Thoracic aorta (tissue), 2 donors: Measurements from ENCODE around the gene ACKR2. TPM values are rescaled to one million over a fixed set of nuclear protein-coding genes. Genes with fewer than 3 reads are reported as not detected.

Experiments
- ATAC-seq: fragments of 150-250 bp; one replicate; pipeline ENCODE4 v1.8.0; 2017; ENCODE audit warnings: low read depth; ENCODE audit not compliant: insufficient number of reproducible peaks, low FRiP score
- DNase-seq: peaks from one replicate; pipeline ENCODE4 v3.0.0-alpha.2; 2020; ENCODE audit warnings: low spot score
- H3K27ac ChIP-seq, 2 donors: fragments of 200-600 bp; sonication (generic); 1 replicate in 1 of 2; 2 replicates in 1 of 2; pipeline ENCODE4 v1.5.1; 2016; ENCODE audit warnings: mild to moderate bottlenecking in 2 of 2, moderate library complexity in 2 of 2
- H3K27me3 ChIP-seq: fragments of 200-600 bp; sonication (generic); replicated peaks from 2 replicates; pipeline ENCODE4 v1.6.0; 2016; ENCODE audit warnings: mild to moderate bottlenecking; ENCODE audit not compliant: insufficient read depth
- H3K36me3 ChIP-seq: fragments of 200-600 bp; sonication (generic); one replicate; pipeline ENCODE4 v1.5.1; 2016
- H3K4me1 ChIP-seq, 2 donors: fragments of 200-600 bp; sonication (generic); 1 replicate in 1 of 2; 2 replicates in 1 of 2; pipeline versions ENCODE4 v1.5.1 to v1.6.0; 2016; ENCODE audit warnings: low read depth in 2 of 2, mild to moderate bottlenecking in 1 of 2; ENCODE audit not compliant: control insufficient read depth in 1 of 2
- H3K4me3 ChIP-seq: fragments of 200-600 bp; sonication (generic); 2 replicates; pipeline ENCODE4 v1.5.1; 2016; ENCODE audit warnings: mild to moderate bottlenecking
- H3K9me3 ChIP-seq: fragments of 200-600 bp; sonication (generic); 2 replicates; pipeline ENCODE4 v1.5.1; 2016
- total RNA-seq, 2 donors: library from RNA; depleted of rRNA; stranded (reverse); fragments of >200 nt; gene quantifications; one replicate each; pipeline versions ENCODE4 v1.1.0 to v1.2.3, GENCODE V29; 2016
- TF ChIP-seq, protein P1 (sequence below): fragments of 200-600 bp; sonication (generic); IDR thresholded peaks from one replicate; pipeline ENCODE4 v1.5.1; 2019; ENCODE audit warnings: antibody characterized with exemption

ACKR2 gene
- total RNA-seq, 2 donors from 2014 or later = 10.0 to 11.9 TPM

DNA sequence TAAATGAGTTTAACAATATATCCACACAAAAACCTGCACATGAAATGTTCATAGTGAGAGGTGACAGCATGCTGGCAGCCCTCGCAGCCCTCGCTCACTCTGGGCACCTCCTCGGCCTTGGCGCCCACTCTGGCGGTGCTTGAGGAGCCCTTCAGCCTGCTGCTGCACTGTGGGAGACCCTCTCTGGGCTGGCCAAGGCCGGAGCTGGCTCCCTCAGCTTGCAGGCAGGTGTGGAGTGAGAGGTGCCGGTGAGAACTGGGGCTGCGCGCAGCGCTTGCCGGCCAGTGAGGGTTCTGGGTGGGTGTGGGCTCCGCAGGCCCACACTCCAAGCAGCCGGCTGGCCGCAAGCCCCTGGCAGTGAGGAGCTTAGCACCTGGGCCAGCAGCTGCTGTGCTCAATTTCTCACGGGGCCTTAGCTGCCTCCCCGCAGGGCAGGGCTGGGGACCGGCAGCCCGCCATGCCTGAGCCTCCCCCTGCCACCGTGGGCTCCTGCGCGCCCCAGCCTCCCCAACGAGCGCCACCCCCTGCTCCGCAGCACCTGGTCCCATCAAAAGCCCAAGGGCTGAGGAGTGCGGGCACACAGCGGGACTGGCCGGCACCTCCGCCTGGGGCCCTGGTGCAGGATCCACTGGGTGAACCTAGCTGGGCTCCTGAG, 39.6 kb upstream of the ACKR2 start:
- ATAC-seq (no peak), DNase-seq (no peak)
- no peak overlapping the region for H3K4me3 ChIP-seq
- peaks cover 0 to 19% of the 10 kb centered on the region in 2 donors for H3K4me1 ChIP-seq
- H3K27me3 ChIP-seq = no peaks in the 10 kb centered on the region
- H3K36me3 ChIP-seq = no peaks in the 10 kb centered on the region
- TF ChIP-seq, protein P1, sequence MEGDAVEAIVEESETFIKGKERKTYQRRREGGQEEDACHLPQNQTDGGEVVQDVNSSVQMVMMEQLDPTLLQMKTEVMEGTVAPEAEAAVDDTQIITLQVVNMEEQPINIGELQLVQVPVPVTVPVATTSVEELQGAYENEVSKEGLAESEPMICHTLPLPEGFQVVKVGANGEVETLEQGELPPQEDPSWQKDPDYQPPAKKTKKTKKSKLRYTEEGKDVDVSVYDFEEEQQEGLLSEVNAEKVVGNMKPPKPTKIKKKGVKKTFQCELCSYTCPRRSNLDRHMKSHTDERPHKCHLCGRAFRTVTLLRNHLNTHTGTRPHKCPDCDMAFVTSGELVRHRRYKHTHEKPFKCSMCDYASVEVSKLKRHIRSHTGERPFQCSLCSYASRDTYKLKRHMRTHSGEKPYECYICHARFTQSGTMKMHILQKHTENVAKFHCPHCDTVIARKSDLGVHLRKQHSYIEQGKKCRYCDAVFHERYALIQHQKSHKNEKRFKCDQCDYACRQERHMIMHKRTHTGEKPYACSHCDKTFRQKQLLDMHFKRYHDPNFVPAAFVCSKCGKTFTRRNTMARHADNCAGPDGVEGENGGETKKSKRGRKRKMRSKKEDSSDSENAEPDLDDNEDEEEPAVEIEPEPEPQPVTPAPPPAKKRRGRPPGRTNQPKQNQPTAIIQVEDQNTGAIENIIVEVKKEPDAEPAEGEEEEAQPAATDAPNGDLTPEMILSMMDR = no peak
- H3K27ac ChIP-seq = no peak overlapping the region
- no peaks in the 10 kb centered on the region for H3K9me3 ChIP-seq

DNA sequence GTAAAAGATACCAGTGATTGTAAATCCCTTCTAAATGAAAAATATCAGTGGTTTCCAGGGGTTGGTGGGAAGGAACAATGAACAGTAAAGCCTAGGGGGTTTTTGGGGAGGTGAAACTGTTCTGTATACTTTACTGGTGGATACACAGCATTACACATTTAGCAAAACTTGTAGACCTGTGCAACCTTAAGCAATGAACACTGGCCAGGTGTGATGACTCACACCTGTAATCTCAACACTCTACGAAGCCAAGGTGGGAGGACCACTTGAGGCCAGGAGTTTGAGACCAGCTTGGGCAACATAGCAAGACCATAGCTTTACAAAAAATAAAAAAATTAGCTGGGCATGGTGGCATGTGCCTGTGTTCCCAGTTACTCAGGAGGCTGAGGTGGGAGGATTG, 38.0 kb upstream of the ACKR2 start:
- Histone ChIP-seq H3K4me1 (peaks cover 0 to 19% of the 10 kb centered on the region in 2 donors), H3K27ac (no peak overlapping the region), H3K27me3 (no peaks in the 10 kb centered on the region), H3K4me3 (no peak overlapping the region), H3K9me3 (no peaks in the 10 kb centered on the region), H3K36me3 (no peaks in the 10 kb centered on the region)
- no peak for DNase-seq
- TF ChIP-seq, protein P1 = no peak
- no peak for ATAC-seq

- Histone ChIP-seq H3K4me3 (peak within 1 kb of the TSS; percentile 75), H3K4me1 (peaks cover 0 to 22% of the 10 kb centered on the region in 2 donors), H3K36me3 (no peaks in the 10 kb centered on the region), H3K9me3 (no peaks in the 10 kb centered on the region), H3K27me3 (no peaks in the 10 kb centered on the region), H3K27ac (peak within 1 kb of the TSS; percentile 41 to 52)
- peak; percentile 68 for ATAC-seq
- TF ChIP-seq, protein P1 = no peak
- peak; percentile 85 for DNase-seq
These were observed 36.4 kb upstream of the ACKR2 start, which contains the start of gene CCDC13 for GRCh38 chr3:42772670-42773408. CCDC13 (minus strand) TSS chr3:42773253; CDS start chr3:42758345, 14,908 bp downstream.

DNA sequence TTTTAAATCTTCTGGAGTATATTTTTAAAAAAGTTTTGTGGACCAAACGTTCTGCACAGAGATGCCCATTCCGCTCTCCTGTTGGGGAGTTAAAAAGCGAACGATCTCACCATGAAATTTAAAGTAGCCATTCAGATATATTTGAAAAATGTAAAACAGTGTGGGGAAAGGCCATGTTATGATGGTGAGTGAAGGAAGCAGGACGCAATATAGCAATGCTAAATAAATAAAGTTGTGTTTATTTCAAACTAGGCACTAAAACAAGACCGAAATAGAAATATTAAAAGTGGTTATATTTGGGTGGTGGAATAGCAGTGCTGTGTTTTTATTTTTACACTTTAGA, 35.9 kb upstream of the ACKR2 start:
- H3K27me3 ChIP-seq = no peaks in the 10 kb centered on the region
- H3K27ac ChIP-seq = peak overlapping the region in 1 of 2 donors; percentile 41
- no peaks in the 10 kb centered on the region for H3K36me3 ChIP-seq
- no peaks in the 10 kb centered on the region for H3K9me3 ChIP-seq
- H3K4me3 ChIP-seq = peak overlapping the region; percentile 75
- TF ChIP-seq, protein P1 = no peak
- peaks cover 0 to 26% of the 10 kb centered on the region in 2 donors for H3K4me1 ChIP-seq
- no peak for DNase-seq
- no peak for ATAC-seq

DNA sequence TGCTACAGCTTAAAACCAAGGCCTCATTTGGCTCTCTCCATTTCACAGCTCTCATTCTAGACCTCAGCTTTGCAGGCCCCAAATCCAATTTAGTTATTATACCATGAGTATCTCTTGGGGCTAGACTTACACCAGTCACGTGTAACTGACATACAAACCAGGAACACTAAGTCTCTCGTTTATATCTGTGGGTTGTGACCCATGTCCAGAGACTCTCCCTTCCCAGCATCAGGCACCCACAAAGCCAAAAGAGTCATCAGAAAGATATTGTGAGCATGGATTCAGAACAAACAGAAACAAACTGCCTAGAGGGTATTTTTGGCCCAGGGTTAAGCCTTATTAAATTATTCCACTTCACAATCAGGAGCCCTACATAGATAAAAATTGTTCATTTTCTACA, 30.6 kb upstream of the ACKR2 start:
- Histone ChIP-seq H3K27me3 (no peaks in the 10 kb centered on the region), H3K27ac (peak overlapping the region; percentile 26 to 51), H3K36me3 (no peaks in the 10 kb centered on the region), H3K4me1 (peaks cover 0 to 36% of the 10 kb centered on the region in 2 donors), H3K4me3 (no peak overlapping the region), H3K9me3 (no peaks in the 10 kb centered on the region)
- ATAC-seq (no peak), DNase-seq (no peak)
- TF ChIP-seq, protein P1 = no peak
